GM18951 (cell line): ENCODE results near the gene GSG1L.

Experiments used
- POLR2A ChIP-seq: IDR thresholded peaks from 4 replicates; pipeline ENCODE4 v1.6.1; 2011; ENCODE audit warnings: mild to moderate bottlenecking; ENCODE audit not compliant: insufficient read length, insufficient read depth; ENCODE audit errors: extremely low read depth
- in situ Hi-C: fragments of 300-500 bp; cut with MboI; formaldehyde crosslinking; loops from one replicate; pipeline ENCODE4 v1.12.0; 2022; ENCODE audit warnings: low sequenced_read_pairs, mixed read lengths, inconsistent platforms; ENCODE audit not compliant: unreplicated experiment

GSG1L gene

GRCh38 chr16:28087140-28087660 is 23.7 kb upstream of the GSG1L start:
- in situ Hi-C loops = no loop called here

GRCh38 chr16:28086186-28087139 is 22.9 kb upstream of the GSG1L start:
- in situ Hi-C loops = no loop called here
- no peak for TF ChIP-seq POLR2A

More at GRCh38 chr16:28087140-28087660, 23.7 kb upstream of the GSG1L start:
- TF ChIP-seq POLR2A = no peak

GRCh38 chr16:28085389-28086171 is 22.1 kb upstream of the GSG1L start:
- in situ Hi-C loops = no loop called here
- TF ChIP-seq POLR2A = no peak

GRCh38 chr16:28084209-28084608 is 20.7 kb upstream of the GSG1L start:
- no peak for TF ChIP-seq POLR2A
- in situ Hi-C loops = no loop called here

GRCh38 chr16:28082624-28083023 is 19.1 kb upstream of the GSG1L start:
- in situ Hi-C loops = no loop called here
- no peak for TF ChIP-seq POLR2A

GRCh38 chr16:28081391-28081968 is 18.0 kb upstream of the GSG1L start:
- no peak for TF ChIP-seq POLR2A
- in situ Hi-C loops = no loop called here

- TF ChIP-seq POLR2A = no peak
- in situ Hi-C loops = no loop called here
Observed at GRCh38 chr16:28078261-28078660, 14.7 kb upstream of the GSG1L start.

- TF ChIP-seq POLR2A = no peak
- in situ Hi-C loops = no loop called here
Observed at GRCh38 chr16:28073836-28074235, 10.3 kb upstream of the GSG1L start.

- TF ChIP-seq POLR2A = no peak
- in situ Hi-C loops = no loop called here
Observed at GRCh38 chr16:28072087-28072486, 8.6 kb upstream of the GSG1L start.

GRCh38 chr16:28069971-28070794 is 6.7 kb upstream of the GSG1L start:
- in situ Hi-C loops = no loop called here
- no peak for TF ChIP-seq POLR2A

GRCh38 chr16:28068976-28069375 is 5.5 kb upstream of the GSG1L start:
- in situ Hi-C loops = no loop called here
- no peak for TF ChIP-seq POLR2A

- in situ Hi-C loops = no loop called here
- TF ChIP-seq POLR2A = no peak
Observed at GRCh38 chr16:28067604-28068379, 4.3 kb upstream of the GSG1L start.
